Caco-2 (cell line): ENCODE measurements around the gene RAB4B. TPM values are rescaled to one million over a fixed set of nuclear protein-coding genes. Genes with fewer than 3 reads are reported as not detected.
A peak's percentile ranks its signal among the peaks of the same experiment; 100 is the strongest.

ENCODE experiments used
- BruUV-seq: library from RNA; stranded (reverse); fragments of 400-500 nt; replicated peaks from 2 replicates; lab custom pipeline; 2021; lab: Mats Ljungman, UMichigan
- CTCF ChIA-PET: fragments of 300-600 bp; sonication (Branson Sonifier 250); formaldehyde crosslinking; loops from one replicate; lab custom pipeline; 2022; ENCODE audit warnings: antibody characterized with exemption; lab: Charles Lee
- POLR2A ChIA-PET: fragments of 300-600 bp; sonication (Branson Sonifier 250); formaldehyde crosslinking; loops from one replicate; lab custom pipeline; 2022; ENCODE audit warnings: antibody characterized with exemption; lab: Charles Lee
- DNase-seq, 2 experiments: peaks; one replicate each; pipeline versions ENCODE4 v3.0.0 to v3.0.0-alpha.2; 2020 to 2022
- H3K27me3 ChIP-seq: replicated peaks from 2 replicates; pipeline ENCODE4 v1.6.0; 2011; ENCODE audit warnings: low read length; ENCODE audit not compliant: control insufficient read depth, insufficient read depth
- H3K36me3 ChIP-seq: 2 replicates; pipeline ENCODE4 v1.5.1; 2011; ENCODE audit warnings: low read length; ENCODE audit not compliant: control insufficient read depth, insufficient read depth
- H3K4me1 ChIP-seq: fragments of 250-450 bp; sonication (Bioruptor Pico); 2 replicates; pipeline ENCODE4 v1.5.1; 2020; ENCODE audit warnings: mild to moderate bottlenecking
- H3K4me3 ChIP-seq: 2 replicates; pipeline ENCODE4 v1.5.1; 2011; ENCODE audit warnings: low read depth, mild to moderate bottlenecking, control low read depth, low read length
- H3K9me3 ChIP-seq: fragments of 250-450 bp; sonication (Bioruptor Pico); 2 replicates; pipeline ENCODE4 v1.5.1; 2020; ENCODE audit warnings: mild to moderate bottlenecking, moderate library complexity
- H3K27ac Mint-ChIP-seq: one replicate; pipeline ENCODE4 v1.8.0; 2022; ENCODE audit warnings: mixed read lengths; ENCODE audit not compliant: unreplicated experiment
- H3K27me3 Mint-ChIP-seq: one replicate; pipeline ENCODE4 v1.8.0; 2022; ENCODE audit warnings: mixed read lengths; ENCODE audit not compliant: insufficient read depth, unreplicated experiment
- H3K36me3 Mint-ChIP-seq: one replicate; pipeline ENCODE4 v1.8.0; 2022; ENCODE audit warnings: mild to moderate bottlenecking, mixed read lengths; ENCODE audit not compliant: insufficient read depth, unreplicated experiment
- H3K4me1 Mint-ChIP-seq: one replicate; pipeline ENCODE4 v1.8.0; 2022; ENCODE audit warnings: low read depth, mixed read lengths; ENCODE audit not compliant: unreplicated experiment
- H3K4me3 Mint-ChIP-seq: one replicate; pipeline ENCODE4 v1.8.0; 2022; ENCODE audit warnings: mild to moderate bottlenecking, moderate library complexity, mixed read lengths; ENCODE audit not compliant: unreplicated experiment
- H3K9me3 Mint-ChIP-seq: one replicate; pipeline ENCODE4 v1.8.0; 2022; ENCODE audit warnings: mixed read lengths; ENCODE audit not compliant: unreplicated experiment
- intact Hi-C: fragments of 100-400 bp; cut with micrococcal nuclease; formaldehyde crosslinking; loops from one replicate; pipeline ENCODE4 v1.10.0; 2022; ENCODE audit not compliant: unreplicated experiment
- total RNA-seq: library from RNA; stranded (reverse); gene quantifications from 2 replicates; pipeline ENCODE4 v1.2.3, GENCODE V29; 2022
- TF ChIP-seq, protein P1 (sequence below), 2 experiments: fragments of 200-600 bp in 1 of 2; IDR thresholded peaks; 1 replicate in 1 of 2; 2 replicates in 1 of 2; pipeline versions ENCODE4 v1.5.1 to v1.8.0; 2011 to 2022; ENCODE audit warnings: antibody characterized with exemption in 1 of 2, control low read depth in 1 of 2, inconsistent platforms in 1 of 2, low read depth in 1 of 2, low read length in 1 of 2, mild to moderate bottlenecking in 1 of 2, moderate library complexity in 1 of 2; ENCODE audit not compliant: insufficient read depth in 1 of 2, severe bottlenecking in 1 of 2, unreplicated experiment in 1 of 2

Gene RAB4B
- total RNA-seq, 1 experiment from 2014 or later = 21.5 TPM

DNA sequence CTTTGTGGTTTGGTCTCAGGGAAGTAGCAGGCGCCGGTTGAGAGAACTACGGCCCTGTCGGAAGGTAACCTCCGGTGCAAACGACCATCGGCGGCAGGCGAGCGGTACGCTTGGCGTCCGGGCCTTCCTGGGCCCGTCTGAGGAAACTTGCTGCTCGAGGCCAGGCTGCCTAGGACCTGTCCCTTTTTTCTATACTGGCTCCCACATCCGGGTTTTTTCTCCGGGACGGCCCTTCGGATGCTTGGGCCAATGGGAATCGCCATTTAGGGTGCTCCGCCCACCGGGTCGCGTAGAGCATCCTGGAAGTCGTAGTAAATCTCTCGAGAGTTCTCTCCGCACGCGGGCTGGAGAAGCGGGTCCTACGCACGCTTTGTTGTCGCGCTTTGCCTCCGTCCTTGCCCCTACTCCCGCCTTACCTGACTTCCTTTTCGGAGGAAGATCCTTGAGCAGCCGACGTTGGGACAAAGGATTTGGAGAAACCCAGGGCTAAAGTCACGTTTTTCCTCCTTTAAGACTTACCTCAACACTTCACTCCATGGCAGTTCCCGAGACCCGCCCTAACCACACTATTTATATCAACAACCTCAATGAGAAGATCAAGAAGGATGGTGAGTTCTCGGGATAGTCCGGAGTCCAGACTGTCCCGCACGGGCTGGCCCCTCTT lies 27.0 kb upstream of the RAB4B start, which contains the start of gene SNRPA:
SNRPA (plus strand) TSS at position 330 of the 664 bp plus-strand sequence; CDS start at position 536, 206 bp downstream.
- H3K27me3 Mint-ChIP-seq = no peaks in the 10 kb centered on the region
- TF ChIP-seq, protein P1, sequence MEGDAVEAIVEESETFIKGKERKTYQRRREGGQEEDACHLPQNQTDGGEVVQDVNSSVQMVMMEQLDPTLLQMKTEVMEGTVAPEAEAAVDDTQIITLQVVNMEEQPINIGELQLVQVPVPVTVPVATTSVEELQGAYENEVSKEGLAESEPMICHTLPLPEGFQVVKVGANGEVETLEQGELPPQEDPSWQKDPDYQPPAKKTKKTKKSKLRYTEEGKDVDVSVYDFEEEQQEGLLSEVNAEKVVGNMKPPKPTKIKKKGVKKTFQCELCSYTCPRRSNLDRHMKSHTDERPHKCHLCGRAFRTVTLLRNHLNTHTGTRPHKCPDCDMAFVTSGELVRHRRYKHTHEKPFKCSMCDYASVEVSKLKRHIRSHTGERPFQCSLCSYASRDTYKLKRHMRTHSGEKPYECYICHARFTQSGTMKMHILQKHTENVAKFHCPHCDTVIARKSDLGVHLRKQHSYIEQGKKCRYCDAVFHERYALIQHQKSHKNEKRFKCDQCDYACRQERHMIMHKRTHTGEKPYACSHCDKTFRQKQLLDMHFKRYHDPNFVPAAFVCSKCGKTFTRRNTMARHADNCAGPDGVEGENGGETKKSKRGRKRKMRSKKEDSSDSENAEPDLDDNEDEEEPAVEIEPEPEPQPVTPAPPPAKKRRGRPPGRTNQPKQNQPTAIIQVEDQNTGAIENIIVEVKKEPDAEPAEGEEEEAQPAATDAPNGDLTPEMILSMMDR (IDR thresholded peaks at IDR 0.05; ENCODE audit: insufficient read depth in 1 of 2, low read depth in 1 of 2, low read length in 1 of 2, severe bottlenecking in 1 of 2, unreplicated experiment in 1 of 2) = no peak
- intact Hi-C loops = loop anchor here (1.0 to 10.0 kb wide), 5 partner anchors 27 to 86 kb away; partner anchors contain the start of genes COQ8B, NUMBL and RAB4B
- no TSS peak for BruUV-seq
- Histone ChIP-seq H3K4me3 (peak within 1 kb of the TSS; percentile 73), H3K4me1 (peaks cover 21% of the 10 kb centered on the region), H3K9me3 (no peaks in the 10 kb centered on the region), H3K27me3 (no peaks in the 10 kb centered on the region), H3K36me3 (peaks cover 2% of the 10 kb centered on the region; the same call in 1 of the 2 replicates)
- CTCF ChIA-PET = interaction anchor here (0.6 to 1.9 kb wide), 8 partner anchors 26 to 453 kb away, joined by 3 to 8 read pairs (median 4); partner anchors contain the start of gene EGLN2
- peak within 1 kb of the TSS; percentile 93 for H3K4me3 Mint-ChIP-seq
- H3K36me3 Mint-ChIP-seq = peaks cover 71% of the 10 kb centered on the region
- peak; percentile 98 to 99 for DNase-seq
- POLR2A ChIA-PET = interaction anchor here (0.6 to 3.7 kb wide), 23 partner anchors 10 to 1338 kb away, joined by 3 to 147 read pairs (median 5); partner anchors contain the start of genes BLVRB, COQ8B, EGLN2 and ITPKC
- no peaks in the 10 kb centered on the region for H3K9me3 Mint-ChIP-seq
- peaks cover 25% of the 10 kb centered on the region for H3K4me1 Mint-ChIP-seq
- H3K27ac Mint-ChIP-seq = peak within 1 kb of the TSS; percentile 98

DNA sequence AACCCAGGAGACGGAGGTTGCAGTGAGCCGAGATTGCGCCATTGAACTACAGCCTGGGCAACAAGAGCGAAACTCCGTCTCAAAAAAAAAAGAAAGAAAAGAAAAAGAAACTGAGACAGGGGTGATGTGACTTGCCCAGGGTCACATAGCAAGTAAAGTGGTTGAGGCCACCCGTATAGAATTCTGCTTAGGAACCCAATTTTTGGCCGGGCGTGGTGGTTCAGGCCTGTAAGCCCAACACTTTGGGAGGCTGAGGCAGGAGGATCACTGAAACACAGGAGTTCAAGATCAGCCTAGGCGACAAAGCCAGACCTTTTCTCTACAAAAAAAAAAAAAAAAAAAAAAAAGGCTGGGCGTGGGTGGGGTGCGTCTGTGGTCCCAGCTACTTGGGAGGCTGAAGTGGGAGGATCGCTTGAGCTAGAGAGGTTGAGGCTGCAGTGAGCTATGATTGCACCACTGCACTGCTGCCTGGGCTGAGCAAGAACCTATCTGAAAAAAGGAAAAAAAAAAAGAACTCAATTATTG lies 25.7 kb upstream of the RAB4B start:
- peaks cover 2% of the 10 kb centered on the region for H3K36me3 ChIP-seq
- Mint-ChIP-seq H3K4me3 (peak overlapping the region; percentile 93), H3K27me3 (no peaks in the 10 kb centered on the region), H3K36me3 (peaks cover 84% of the 10 kb centered on the region), H3K4me1 (peaks cover 25% of the 10 kb centered on the region), H3K27ac (peak overlapping the region; percentile 98), H3K9me3 (no peaks in the 10 kb centered on the region)
- no TSS peak for BruUV-seq
- peaks cover 20% of the 10 kb centered on the region for H3K4me1 ChIP-seq
- no peaks in the 10 kb centered on the region for H3K9me3 ChIP-seq
- POLR2A ChIA-PET = interaction anchor here (0.5 to 3.7 kb wide), 5 partner anchors 26 to 61 kb away, joined by 4 to 147 read pairs (median 5); partner anchors contain the start of genes COQ8B, ITPKC and RAB4B
- DNase-seq = no peak
- CTCF ChIA-PET = interaction anchor here (0.7 to 1.9 kb wide), 2 partner anchors 25 to 54 kb away, joined by 3 to 8 read pairs; no protein-coding TSS in a partner anchor
- H3K4me3 ChIP-seq = peak overlapping the region; percentile 73
- intact Hi-C loops = loop anchor here (10.0 kb wide), 1 partner anchor 88 kb away; no protein-coding TSS in a partner anchor
- TF ChIP-seq, protein P1 (IDR thresholded peaks at IDR 0.05; ENCODE audit: insufficient read depth in 1 of 2, low read depth in 1 of 2, low read length in 1 of 2, severe bottlenecking in 1 of 2, unreplicated experiment in 1 of 2) = no peak
- no peaks in the 10 kb centered on the region for H3K27me3 ChIP-seq
